Ishikawa (cell line): ENCODE measurements around the gene EYA4.

Experiments used
- CEBPB ChIP-seq: IDR thresholded peaks from 2 replicates; pipeline ENCODE4 v1.6.1; 2012
- CREB1 ChIP-seq: IDR thresholded peaks from 2 replicates; pipeline ENCODE4 v1.6.1; 2012; ENCODE audit warnings: low read depth
- EGR1 ChIP-seq: IDR thresholded peaks from 2 replicates; pipeline ENCODE4 v1.6.1; 2012
- EP300 ChIP-seq: IDR thresholded peaks from 2 replicates; pipeline ENCODE4 v1.6.1; 2012; ENCODE audit warnings: borderline replicate concordance
- FOXM1 ChIP-seq: IDR thresholded peaks from 2 replicates; pipeline ENCODE4 v1.6.1; 2012; ENCODE audit warnings: low read depth, borderline replicate concordance
- NFIC ChIP-seq: IDR thresholded peaks from 2 replicates; pipeline ENCODE4 v1.6.1; 2012
- RAD21 ChIP-seq: IDR thresholded peaks from 2 replicates; pipeline ENCODE4 v1.6.1; 2012; ENCODE audit warnings: low read depth
- REST ChIP-seq: IDR thresholded peaks from 2 replicates; pipeline ENCODE4 v1.6.1; 2012; ENCODE audit warnings: low read depth, mild to moderate bottlenecking
- TAF1 ChIP-seq: IDR thresholded peaks from 2 replicates; pipeline ENCODE4 v1.6.1; 2012; ENCODE audit warnings: low read depth, mild to moderate bottlenecking
- TCF12 ChIP-seq: IDR thresholded peaks from 2 replicates; pipeline ENCODE4 v1.6.1; 2012; ENCODE audit warnings: low read depth
- TEAD4 ChIP-seq: IDR thresholded peaks from 2 replicates; pipeline ENCODE4 v1.6.1; 2012
- USF1 ChIP-seq: IDR thresholded peaks from 2 replicates; pipeline ENCODE4 v1.6.1; 2012
- YY1 ChIP-seq: IDR thresholded peaks from 2 replicates; pipeline ENCODE4 v1.6.1; 2012; ENCODE audit warnings: low read depth
- ZBTB7A ChIP-seq: IDR thresholded peaks from 2 replicates; pipeline ENCODE4 v1.6.1; 2012; ENCODE audit warnings: low read depth
- TF ChIP-seq, protein P1 (sequence below): IDR thresholded peaks from 2 replicates; pipeline ENCODE4 v1.6.1; 2012

Gene EYA4

DNA sequence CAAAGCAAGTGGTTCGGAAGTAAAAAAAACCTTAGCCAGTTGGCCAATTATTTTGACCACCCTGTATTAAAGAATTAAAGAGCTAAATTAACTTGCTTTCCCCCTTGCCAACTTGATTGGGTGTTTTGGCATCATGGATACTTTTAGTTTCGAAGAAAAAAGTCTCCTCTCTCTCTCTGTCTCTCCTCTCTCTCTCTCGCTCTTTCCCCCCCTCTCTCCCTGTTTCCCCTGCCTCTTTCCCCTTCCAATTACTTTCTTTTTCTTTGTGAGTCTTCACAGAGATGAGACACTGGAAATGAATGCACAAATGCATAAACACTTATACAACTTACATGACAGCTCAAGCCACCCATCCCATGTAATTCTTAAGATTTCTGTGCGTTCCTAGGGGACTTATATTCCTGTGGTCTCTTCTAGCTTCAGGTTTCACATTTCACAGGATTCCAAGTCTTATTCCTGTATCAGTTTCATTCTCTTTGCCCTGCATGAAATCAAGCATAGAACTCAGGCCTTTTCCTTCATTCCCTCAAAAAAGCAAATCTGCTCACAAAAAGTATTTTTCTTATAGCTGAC, 32.9 kb upstream of the EYA4 start:
- TF ChIP-seq USF1 (no peak), NFIC (no peak), ZBTB7A (no peak), TAF1 (no peak), YY1 (no peak)

DNA sequence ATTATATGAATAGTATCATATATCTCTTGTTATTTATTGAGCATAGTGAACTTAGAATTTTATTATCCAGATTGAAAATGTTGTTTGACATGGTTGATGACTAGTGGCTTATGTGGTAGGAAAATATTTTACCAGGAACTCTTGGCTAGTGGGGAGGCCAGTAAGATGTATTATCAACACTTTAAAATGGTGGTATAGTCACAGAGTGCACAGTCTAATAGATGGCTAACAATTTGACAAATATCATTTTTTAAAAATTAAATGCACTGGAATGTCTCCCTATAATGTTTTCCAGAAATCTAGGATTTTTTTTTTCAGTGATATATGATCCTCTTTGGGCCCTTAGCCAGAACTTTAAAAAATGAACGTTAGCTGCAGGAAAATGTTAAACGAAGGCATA, 26.9 kb upstream of the EYA4 start:
- no peak for TF ChIP-seq YY1
- no peak for TF ChIP-seq EGR1
- 0 out of 2 replicates have a peak, but pooled peaks have one; percentile 14 for TF ChIP-seq NFIC
- no peak for TF ChIP-seq EP300
- no peak for TF ChIP-seq TAF1
- TF ChIP-seq CEBPB = no peak

DNA sequence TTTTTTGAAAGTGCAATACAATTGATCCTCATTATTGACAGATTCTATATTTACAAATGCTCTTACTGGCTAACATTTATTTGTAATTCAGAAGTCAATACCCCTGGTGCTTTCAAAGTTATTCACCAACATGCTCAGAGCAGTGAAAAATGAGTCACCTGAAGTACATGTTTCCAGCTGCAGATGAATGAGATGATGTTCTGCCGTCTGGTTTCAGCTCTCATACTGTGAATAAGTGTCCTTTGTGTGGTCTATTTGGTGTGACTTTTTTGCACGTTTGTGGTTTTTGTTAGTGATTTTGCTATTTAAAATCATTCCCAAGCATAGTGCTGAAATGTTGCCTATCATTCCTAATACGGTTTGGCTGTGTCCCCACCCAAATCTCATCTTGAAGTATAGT, 22.3 kb upstream of the EYA4 start:
- TF ChIP-seq EP300 (no peak), TAF1 (no peak), CEBPB (no peak), YY1 (no peak), TCF12 (no peak), EGR1 (no peak), ZBTB7A (no peak), TEAD4 (no peak), CREB1 (no peak), RAD21 (no peak), FOXM1 (no peak)
- TF ChIP-seq, protein P1, sequence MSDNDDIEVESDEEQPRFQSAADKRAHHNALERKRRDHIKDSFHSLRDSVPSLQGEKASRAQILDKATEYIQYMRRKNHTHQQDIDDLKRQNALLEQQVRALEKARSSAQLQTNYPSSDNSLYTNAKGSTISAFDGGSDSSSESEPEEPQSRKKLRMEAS = no peak

DNA sequence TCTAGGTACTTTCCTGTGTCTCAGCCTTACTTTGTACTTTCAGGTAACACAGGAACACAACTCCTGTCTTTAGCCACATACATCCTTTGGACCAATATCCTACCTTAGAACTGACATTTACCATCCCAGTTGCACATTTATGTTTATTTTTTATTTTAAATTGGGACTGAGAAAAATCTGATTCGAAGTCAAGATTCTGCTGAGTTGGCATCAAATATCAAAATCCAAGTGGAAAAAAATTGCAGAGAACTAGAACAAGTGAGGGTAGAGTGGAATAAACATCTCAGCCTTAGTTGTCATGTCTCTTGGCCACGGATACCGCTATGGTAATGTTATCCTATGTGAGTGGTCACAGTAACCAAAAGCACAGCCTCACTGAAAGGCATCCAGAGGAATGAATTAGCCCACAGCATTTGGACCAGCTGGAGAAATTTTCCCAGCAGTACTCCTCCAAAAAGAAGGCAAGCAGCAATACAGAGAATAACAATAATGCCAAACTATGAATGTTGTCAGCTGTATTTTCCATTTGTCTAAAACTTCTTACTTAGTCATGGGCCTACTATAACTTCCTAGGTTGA, 17.6 kb upstream of the EYA4 start:
- no peak for TF ChIP-seq RAD21
- TF ChIP-seq FOXM1 = no peak
- TF ChIP-seq TEAD4 = no peak
- no peak for TF ChIP-seq USF1

DNA sequence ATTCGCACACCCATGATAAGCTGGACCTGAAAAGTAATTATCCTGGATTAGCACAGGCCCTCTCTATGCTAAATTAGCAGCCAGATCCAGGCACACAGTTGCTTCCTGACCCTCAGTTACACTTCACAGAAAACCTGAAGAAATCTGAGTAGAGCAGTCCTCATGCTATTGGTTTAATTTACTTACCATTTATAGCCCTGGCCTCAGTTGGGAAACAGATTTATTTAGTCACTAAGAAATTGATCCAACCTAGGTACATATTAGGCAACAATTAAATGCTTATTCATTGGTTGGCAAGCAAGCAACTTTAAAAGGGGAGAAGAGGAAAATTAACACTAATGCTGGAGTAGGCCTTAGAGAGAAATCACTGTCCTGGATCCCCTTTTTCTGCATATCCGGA, 15.6 kb upstream of the EYA4 start:
- TF ChIP-seq YY1 (no peak), NFIC (no peak), EGR1 (no peak), TEAD4 (no peak), EP300 (no peak), TCF12 (no peak), REST (no peak), FOXM1 (no peak), ZBTB7A (no peak), CREB1 (no peak), RAD21 (no peak), TAF1 (no peak), CEBPB (no peak), USF1 (no peak)
- TF ChIP-seq, protein P1 = no peak

GRCh38 chr6:133227344-133227743, 13.8 kb upstream of the EYA4 start:
- TF ChIP-seq CEBPB (peak; percentile 93), FOXM1 (peak; percentile 74; the same call in 1 of the 2 replicates), TCF12 (peak; percentile 71), EGR1 (no peak), EP300 (peak; percentile 76; the same call in 1 of the 2 replicates), TAF1 (no peak), TEAD4 (peak; percentile 60), REST (no peak), YY1 (no peak), NFIC (peak; percentile 87), CREB1 (no peak), RAD21 (no peak), USF1 (no peak), ZBTB7A (no peak)
- TF ChIP-seq, protein P1 = no peak
